GM18951 (cell line): ENCODE data around the gene SMCP.

Experiments
- POLR2A ChIP-seq: IDR thresholded peaks from 4 replicates; pipeline ENCODE4 v1.6.1; 2011; ENCODE audit warnings: mild to moderate bottlenecking; ENCODE audit not compliant: insufficient read length, insufficient read depth; ENCODE audit errors: extremely low read depth
- in situ Hi-C: fragments of 300-500 bp; cut with MboI; formaldehyde crosslinking; loops from one replicate; pipeline ENCODE4 v1.12.0; 2022; ENCODE audit warnings: low sequenced_read_pairs, mixed read lengths, inconsistent platforms; ENCODE audit not compliant: unreplicated experiment

SMCP gene

DNA sequence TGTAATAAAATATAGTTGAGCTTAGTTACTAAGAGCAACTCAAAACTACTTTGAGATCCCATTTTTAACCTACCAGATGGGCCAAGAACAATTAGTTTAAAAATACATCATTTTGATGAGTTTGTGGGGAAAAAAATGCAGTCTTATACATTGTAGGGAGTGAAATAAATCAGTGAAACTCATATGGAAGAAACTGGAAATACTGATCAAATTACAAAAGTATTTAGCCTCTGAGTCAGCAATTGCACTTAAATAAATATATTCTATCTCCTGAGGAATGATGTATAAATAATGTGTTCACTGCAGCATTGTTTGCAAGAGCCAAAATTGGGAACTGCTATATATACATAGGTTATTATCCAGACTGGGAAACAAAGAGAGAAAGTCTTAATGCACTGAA lies 4.6 kb upstream of the SMCP start:
- in situ Hi-C loops, result no loop called here
- TF ChIP-seq POLR2A, result no peak

GRCh38 chr1:152876827-152877226 lies 1.3 kb upstream of the SMCP start:
- no peak for TF ChIP-seq POLR2A
- in situ Hi-C loops, result no loop called here

- no peak for TF ChIP-seq POLR2A
- in situ Hi-C loops, result no loop called here
Observed at GRCh38 chr1:152879559-152880198, 1.6 kb downstream of the SMCP start.

GRCh38 chr1:152880316-152880715 lies 2.2 kb downstream of the SMCP start:
- in situ Hi-C loops, result no loop called here
- no peak for TF ChIP-seq POLR2A

GRCh38 chr1:152880907-152881306 lies 2.8 kb downstream of the SMCP start:
- no peak for TF ChIP-seq POLR2A
- in situ Hi-C loops, result no loop called here

GRCh38 chr1:152884085-152884484 lies 6.0 kb downstream of the SMCP start:
- TF ChIP-seq POLR2A, result no peak
- in situ Hi-C loops, result no loop called here

- no peak for TF ChIP-seq POLR2A
- in situ Hi-C loops, result no loop called here
Observed at GRCh38 chr1:152884506-152884905, 6.4 kb downstream of the SMCP start.

DNA sequence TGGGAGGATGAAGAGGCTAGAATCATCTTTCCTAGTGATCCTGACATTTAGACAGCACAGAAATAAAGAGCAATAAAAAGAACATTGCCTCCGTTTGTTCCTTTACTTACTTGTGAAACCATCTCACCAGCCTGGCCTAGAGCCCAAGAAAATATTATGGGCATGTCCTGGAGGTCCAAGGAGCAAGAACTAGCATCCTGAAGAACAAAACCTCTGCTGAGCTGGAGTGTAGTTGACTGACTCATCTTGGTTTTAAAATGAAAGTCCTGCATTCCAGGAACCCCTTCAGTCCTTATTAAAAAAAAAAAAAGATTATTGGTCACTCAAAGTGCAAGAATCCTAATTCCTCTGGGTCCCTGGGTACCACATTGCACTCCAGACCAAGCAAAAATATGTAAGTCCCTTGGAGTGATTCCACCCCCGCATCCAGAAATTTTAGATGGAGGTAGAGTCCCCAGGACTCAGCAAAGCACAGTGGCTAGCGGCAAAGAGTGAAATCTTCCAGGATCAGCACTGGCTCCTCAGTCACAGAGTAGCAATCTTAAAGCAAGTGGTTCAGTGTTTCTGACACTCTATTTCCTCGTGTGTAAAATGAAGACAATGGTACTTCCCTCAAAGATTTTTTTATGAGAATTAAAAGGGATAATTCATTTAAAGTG lies 7.0 kb downstream of the SMCP start:
- in situ Hi-C loops, result no loop called here
- no peak for TF ChIP-seq POLR2A

DNA sequence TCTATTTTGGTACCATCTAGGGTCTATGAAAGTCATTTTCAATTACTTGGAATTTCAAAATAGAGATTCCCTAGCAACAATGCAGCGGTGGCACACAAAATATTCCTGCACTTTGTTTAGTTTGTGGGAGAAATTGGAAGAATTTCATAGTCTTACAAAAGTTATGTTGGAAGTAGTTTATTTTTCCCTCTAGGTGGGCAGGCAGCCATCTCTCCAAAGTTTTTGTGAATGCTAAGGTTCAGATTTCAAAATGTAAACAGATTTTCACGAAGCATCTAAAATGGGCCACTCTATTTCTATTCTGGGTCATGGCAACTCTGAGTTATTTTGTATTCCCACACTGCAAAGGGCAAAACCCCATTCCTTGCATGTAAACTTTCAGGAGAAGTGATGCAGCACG lies 8.0 kb downstream of the SMCP start:
- in situ Hi-C loops, result no loop called here
- no peak for TF ChIP-seq POLR2A

DNA sequence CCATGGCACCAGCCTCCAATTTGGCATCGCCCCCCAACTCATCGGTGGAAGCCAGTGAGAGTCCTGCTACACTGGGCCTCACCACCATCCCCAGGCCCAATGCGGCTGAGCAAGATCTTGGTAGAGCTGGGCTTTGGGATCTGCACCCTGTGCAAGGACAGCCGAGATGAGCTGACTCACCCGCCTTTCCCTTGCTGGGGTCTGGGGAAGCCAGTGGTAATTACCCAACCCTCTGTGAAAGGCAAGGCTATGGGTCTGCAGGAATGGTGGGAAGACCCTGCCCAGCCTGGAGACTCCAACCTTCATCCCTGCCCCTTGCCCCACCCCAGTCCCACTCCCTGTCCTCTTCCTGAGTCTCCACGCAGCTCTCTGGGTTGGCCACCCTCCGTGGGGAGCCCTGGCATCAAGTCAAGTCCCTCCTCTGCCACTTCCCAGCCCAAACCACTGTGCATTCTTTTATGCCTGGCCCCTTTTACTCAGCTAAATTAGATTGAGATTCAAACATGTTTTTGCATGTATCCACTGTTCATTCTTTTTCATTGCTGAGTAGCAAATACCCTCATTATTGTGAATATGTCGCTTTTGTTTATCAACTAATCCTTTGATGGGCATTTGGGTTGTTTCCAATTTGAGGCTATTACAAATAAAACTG lies 8.8 kb downstream of the SMCP start:
- TF ChIP-seq POLR2A, result no peak
- in situ Hi-C loops, result no loop called here

GRCh38 chr1:152888126-152888525 lies 10.0 kb downstream of the SMCP start:
- no peak for TF ChIP-seq POLR2A
- in situ Hi-C loops, result no loop called here

- TF ChIP-seq POLR2A, result no peak
- in situ Hi-C loops, result no loop called here
Observed at GRCh38 chr1:152899027-152899426, 20.9 kb downstream of the SMCP start.

GRCh38 chr1:152899883-152900282 lies 21.8 kb downstream of the SMCP start:
- TF ChIP-seq POLR2A, result no peak
- in situ Hi-C loops, result no loop called here

DNA sequence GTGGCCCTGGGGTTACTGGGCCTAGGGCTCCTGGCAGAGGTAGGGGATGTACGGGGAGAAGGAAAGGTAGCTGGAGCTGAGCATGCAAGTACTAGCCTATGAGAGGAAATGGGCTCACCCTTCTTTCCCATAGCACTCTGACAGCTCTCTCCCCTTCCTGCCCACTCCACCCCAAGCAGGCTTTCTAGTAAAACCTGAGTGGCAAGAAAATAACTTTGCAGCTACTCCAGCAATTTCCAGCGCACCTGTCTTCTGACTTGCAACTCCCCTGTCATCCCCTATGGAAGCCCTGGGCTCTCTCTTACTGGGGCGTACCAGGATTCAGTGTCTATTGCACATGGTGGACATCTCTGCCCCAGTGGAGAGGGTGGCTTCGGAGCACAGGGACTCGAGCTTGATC lies 23.5 kb downstream of the SMCP start:
- in situ Hi-C loops, result no loop called here
- TF ChIP-seq POLR2A, result no peak
